HG02610 (cell line): Measurements from ENCODE around the gene DEFB119.
"Not testable (repeated sequence)": the region's sequence is repeated elsewhere in the genome, so short reads cannot be mapped to it uniquely, and the experiment has no call there.

Source experiments
- ATAC-seq: cut with Tn5 transposase; IDR thresholded peaks from one replicate; pipeline ENCODE4 v1.9.1; 2021; ENCODE audit warnings: mild to moderate bottlenecking, moderate library complexity; ENCODE audit not compliant: unreplicated experiment

DEFB119 gene

GRCh38 chr20:31390490-31390889 is at the start of gene DEFB119:
DEFB119 (minus strand) TSS chr20:31390590; CDS start chr20:31390483, 107 bp downstream.
- no peak for ATAC-seq

GRCh38 chr20:31430568-31431115 is 40.3 kb upstream of the DEFB119 start:
- ATAC-seq = no peak

DNA sequence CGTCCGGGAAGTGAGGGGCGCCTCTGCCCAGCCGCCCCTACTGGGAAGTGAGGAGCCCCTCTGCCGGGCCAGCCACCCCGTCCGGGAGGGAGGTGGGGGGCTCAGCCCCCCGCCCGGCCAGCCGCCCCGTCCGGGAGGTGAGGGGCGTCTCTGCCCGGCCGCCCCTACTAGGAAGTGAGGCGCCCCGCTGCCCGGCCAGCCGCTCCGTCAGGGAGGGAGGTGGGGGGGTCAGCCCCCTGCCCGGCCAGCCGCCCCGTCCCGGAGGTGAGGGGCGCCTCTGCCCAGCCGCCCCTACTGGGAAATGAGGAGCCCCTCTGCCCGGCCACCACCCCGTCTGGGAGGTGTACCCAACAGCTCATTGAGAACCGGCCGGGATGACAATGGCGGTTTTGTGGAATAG is 37.2 kb upstream of the DEFB119 start:
- not testable (repeated sequence) for ATAC-seq

DNA sequence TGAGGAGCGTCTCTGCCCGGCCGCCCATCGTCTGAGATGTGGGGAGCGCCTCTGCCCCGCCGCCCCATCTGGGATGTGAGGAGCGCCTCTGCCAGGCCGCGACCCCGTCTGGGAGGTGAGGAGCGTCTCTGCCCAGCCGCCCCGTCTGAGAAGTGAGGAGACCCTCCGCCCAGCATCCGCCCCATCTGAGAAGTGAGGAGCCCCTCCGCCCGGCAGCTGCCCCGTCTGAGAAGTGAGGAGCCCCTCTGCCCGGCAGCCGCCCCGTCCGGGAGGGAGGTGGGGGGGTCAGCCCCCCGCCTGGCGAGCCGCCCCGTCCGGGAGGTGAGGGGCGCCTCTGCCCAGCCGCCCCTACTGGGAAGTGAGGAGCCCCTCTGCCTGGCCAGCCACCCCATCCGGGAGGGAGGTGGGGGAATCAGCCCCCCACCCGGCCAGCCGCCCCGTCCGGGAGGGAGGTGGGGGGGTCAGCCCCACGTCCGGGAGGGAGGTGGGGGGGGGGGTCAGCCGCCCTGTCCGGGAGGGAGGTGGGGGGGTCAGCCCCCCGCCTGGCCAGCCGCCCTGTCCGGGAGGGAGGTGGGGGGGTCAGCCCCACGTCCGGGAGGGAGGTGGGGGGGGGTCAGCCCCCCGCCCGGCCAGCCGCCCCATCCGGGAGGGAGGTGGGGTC is 36.6 kb upstream of the DEFB119 start:
- ATAC-seq = not testable (repeated sequence)

GRCh38 chr20:31425797-31426196 is 35.4 kb upstream of the DEFB119 start:
- no peak for ATAC-seq

DNA sequence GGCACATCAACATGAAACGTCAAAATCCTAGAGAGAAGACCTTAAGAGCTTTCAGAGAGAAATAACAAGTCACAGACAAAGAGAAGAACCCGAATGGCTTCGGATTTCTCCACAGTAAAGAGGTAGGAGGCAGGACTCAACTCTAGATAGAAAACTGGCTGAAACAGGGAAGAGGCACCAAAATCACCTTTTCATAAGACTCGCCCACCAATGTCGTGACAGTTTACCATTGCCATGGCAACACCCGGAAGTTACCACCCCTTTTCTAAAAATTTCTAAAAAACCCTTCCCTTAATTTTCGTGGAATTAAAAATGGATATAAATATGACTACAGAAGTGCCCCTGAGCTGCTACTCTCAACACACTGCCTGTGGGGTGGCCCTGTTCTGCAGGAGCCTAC is 27.9 kb upstream of the DEFB119 start:
- ATAC-seq = no peak

DNA sequence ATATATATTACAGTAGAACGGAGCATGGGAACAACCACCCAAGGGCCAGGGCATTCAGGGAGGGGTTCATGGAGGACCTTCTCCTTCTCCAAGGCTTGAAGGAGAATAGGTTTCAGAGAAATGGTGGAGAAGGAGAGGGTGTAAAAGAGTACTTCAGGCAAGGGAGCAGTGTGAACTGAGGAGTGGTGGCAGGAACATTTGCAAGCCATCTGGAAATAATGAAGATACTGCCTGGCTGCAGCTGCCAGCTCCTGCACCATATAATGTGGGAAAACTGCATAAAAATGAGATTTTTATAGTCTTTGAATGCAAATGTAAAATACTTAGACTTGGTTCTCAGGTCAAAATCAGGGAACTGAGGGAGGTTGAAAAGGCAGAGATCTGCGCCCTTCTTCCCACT is 25.3 kb upstream of the DEFB119 start:
- ATAC-seq = no peak

DNA sequence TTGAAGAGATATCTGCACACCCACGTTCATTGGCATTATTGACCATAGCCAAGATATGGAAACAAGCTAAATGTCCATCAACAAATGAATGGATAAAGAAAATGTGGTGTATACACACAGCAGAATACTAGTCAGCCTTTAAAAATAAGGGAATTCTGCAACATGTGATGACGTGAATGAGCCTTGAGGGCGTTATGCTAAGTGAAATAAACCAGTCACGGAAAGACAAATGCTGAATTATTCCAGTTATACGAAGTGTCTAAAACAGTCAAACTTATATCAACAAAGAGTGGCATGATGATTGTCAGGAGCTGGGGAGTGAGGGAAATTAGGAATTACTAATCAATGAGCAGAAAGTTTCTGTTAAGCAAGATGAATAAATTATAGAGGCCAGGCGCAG is 24.0 kb upstream of the DEFB119 start:
- ATAC-seq = no peak

DNA sequence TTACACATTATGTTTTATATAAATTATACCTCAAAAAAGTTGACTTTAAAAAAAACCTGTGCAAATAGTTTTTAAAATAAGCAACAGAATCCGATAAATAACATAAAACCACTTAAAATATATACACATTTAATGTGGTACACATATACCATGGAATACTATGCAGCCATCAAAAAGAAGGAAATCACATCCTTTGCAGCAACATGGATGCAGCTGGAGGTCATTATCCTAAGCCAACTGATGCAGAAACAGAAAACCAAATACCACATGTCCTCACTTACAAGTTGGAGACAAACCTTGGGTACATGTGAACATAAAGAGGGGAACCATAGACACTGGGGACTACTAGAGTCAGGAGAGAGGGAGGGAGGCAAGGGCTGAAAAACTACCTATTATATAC is 19.6 kb upstream of the DEFB119 start:
- no peak for ATAC-seq

DNA sequence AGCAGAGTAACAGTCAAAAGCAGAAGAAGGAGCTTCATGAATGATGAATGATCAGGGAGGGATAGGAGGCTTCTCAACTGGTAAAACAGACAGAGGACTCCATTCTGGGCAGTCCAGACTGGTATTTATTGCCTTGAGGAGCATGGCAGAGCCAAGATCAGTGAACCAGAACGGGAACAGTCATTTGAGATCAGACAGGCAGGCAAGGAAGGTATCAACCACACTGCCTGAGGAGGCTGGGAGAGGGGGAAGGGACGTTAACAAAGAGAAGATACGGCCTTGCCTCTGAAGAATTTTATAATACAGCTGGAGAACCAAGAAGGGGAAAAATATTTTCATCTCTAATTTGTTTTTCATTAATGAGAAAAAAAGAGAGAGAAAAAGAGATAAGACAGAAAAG is 15.7 kb upstream of the DEFB119 start, which contains the start of gene DEFB121:
Gene DEFB121, minus strand, starts transcription at position 101 of the 400 bp plus-strand sequence. Its CDS starts 63 bp downstream, at position 38.
- ATAC-seq = no peak

DNA sequence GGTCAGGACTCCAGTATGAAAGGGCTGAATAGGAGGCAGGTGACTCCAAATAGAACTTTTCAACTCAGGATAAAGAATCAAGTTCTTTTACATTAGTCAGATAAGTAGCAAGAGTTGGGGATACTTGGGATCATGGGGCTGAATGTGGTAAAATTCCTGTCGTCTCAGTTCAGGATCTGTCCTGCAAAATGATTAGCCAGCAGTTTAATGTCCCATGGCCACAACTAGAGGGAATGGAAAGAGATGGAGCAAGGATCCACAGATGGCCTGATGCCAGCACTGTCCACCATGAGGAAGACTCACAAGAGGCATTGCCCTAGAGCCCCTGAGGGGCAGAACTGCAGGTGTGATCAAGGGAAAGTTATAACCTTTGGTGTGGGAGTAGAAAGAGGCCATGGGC is 13.5 kb upstream of the DEFB119 start:
- no peak for ATAC-seq

DNA sequence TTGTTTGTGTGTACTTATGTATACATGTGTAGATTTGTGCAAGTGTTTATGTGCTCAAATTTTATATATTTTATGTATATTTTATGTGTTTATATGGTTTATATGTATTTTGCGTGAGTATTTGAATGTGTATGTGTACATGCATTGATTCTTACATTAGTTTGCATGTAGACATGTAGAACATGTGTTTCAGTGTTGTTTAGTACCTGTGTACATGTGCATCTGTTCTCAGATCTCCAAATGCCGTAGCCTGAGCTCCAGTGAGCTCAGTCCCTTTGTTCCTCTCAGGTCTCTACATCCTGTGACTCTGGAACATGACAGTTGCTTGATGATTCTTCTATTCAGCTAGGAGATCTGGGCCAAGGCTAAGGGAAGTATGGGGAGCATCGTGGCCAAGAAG is 4.5 kb upstream of the DEFB119 start:
- no peak for ATAC-seq

- ATAC-seq = no peak
These were observed 2.4 kb upstream of the DEFB119 start for GRCh38 chr20:31392836-31393235.

DNA sequence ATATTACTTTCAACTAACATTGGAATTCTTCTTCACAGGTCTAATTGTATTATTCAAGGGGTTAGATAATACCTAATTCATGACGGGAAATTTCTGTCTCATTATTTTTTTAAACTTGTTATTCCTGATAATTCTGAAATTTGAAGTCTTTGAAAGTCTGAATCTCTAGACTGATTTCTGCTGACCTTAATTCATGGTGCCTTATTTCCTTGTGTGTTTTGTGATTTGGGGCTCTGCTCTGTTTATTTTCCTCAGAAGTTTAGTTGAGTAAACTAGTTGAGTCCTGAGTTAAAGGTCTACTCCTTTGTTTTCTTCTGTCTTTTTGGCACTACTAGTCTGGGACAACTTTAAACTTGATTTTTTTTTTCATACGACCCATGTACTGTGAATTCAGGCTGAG is 16.0 kb downstream of the DEFB119 start:
- no peak for ATAC-seq

DNA sequence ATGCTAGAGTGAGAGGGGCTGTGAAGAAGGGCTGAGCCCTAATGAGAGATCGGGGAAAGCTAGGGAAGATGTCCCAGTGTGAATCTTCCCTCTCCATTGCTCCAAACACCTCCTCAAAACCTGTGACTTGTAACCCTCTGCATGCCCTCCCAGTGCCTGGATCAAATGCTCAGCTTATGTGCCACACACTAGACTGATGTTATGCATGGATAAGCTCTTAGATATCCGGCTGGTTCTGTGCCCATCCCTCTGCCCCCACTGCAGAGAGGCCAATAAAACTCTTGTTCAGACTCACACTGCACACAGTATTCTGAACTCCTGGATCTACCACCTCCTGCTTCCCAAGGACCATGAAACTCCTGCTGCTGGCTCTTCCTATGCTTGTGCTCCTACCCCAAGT is 22.1 kb downstream of the DEFB119 start, which contains the start of gene DEFB118:
Gene DEFB118, plus strand, starts transcription at position 301 of the 400 bp plus-strand sequence. Its CDS starts 50 bp downstream, at position 351.
- no peak for ATAC-seq

- not testable (repeated sequence) for ATAC-seq
These were observed 26.1 kb downstream of the DEFB119 start for GRCh38 chr20:31364272-31364671.

DNA sequence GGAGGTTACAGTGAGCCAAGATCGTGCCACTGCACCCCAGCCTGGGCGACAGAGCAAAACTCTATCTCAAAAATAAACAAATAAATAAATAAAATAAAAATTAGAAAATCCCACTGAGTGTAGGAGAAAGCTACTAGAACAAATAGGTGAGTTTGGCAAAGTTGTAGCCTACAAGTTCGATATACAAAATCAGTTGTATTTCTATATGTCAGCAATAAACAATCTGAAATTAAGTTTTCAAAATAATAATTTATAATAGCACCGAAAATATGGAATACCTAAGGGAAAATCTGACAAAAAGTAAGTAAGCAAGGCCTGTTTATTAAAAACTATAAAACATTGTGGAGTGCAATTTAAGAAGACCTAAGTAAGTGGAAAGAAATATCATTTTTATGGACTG is 27.1 kb downstream of the DEFB119 start:
- ATAC-seq = no peak

DNA sequence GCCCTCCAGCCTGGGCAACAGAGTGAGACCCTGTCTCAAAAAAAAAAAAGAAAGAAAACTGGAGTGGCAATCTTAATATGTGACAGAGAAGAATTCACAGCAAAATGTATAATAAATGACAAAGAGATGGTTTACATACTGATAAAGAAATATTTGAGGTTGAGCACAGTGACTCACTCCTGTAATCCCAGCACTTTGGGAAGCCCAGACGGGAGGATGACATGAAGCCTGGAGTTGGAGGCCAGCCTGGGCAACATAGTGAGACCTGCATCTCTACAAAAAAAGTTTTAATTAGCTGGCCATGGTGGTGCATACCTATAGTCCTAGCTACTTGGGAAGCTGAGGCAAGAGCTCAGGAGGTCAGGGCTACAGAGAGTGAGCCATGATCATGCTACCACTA is 34.4 kb downstream of the DEFB119 start:
- ATAC-seq = no peak

DNA sequence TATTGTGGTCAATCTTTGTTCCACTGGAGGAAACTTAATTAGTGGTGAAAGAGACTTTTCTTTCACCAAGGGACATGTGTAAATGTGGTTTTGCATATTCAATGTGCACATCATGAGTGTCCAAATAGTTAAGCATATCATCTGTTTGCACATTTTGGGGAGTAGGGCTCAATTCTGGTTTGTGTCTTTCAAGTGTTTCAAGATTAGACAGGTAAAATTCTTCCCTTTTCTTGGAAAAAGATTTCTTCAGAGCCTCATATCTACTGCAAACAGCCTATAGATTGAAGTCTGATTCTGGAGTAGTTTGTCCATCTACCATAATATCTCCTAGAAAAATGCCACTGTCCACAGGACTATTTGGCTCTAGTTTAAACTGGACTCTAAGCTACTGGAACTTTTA is 48.9 kb downstream of the DEFB119 start:
- no peak for ATAC-seq

- ATAC-seq = no peak
These were observed 59.5 kb downstream of the DEFB119 start for GRCh38 chr20:31330893-31331292.
